HCT116 (cell line): ENCODE results near the gene PROSER3. TPM values are rescaled to one million over a fixed set of nuclear protein-coding genes. Genes with fewer than 3 reads are reported as not detected.

Experiments used
- ATAC-seq: fragments of 200-7000 bp; cut with Tn5 transposase; 2 replicates; pipeline ENCODE4 v1.9.1; 2020; ENCODE audit warnings: mild to moderate bottlenecking, moderate library complexity
- BruUV-seq: library from RNA; stranded (reverse); fragments of 400-500 nt; replicated peaks from 2 replicates; lab custom pipeline; 2021; lab: Mats Ljungman, UMichigan
- CTCF ChIA-PET: fragments of 300-600 bp; sonication (Branson Sonifier 250); formaldehyde crosslinking; loops from one replicate; lab custom pipeline; 2021; ENCODE audit warnings: antibody characterized with exemption; lab: Charles Lee
- POLR2A ChIA-PET: fragments of 300-600, 350-600 bp; sonication (Branson Sonifier 250); formaldehyde crosslinking; loops from one replicate; lab custom pipeline; 2021; ENCODE audit warnings: antibody characterized with exemption; lab: Charles Lee
- RAD21 ChIA-PET, 2 experiments: fragments of 300-600 bp; sonication (Branson Sonifier 250); formaldehyde crosslinking; loops; one replicate each; lab custom pipeline; 2023; ENCODE audit warnings: low total read pairs in 2 of 2; ENCODE audit not compliant: uncharacterized antibody in 2 of 2, unreplicated experiment in 2 of 2, low non-redundant PET in 1 of 2; lab: Charles Lee
- DNase-seq: peaks from one replicate; pipeline ENCODE4 v3.0.0-alpha.2; 2010; ENCODE audit warnings: low read depth, low spot score
- H2AFZ ChIP-seq: fragments of 200-600 bp; shearing (Covaris generic), sonication (generic); 2 replicates; pipeline ENCODE4 v1.6.1; 2017; ENCODE audit warnings: low read depth, mixed run types, mixed read lengths, antibody characterized with exemption, low read length; ENCODE audit not compliant: poor library complexity, severe bottlenecking
- H3K27ac ChIP-seq: 2 replicates; pipeline ENCODE4 v1.5.1; 2012; ENCODE audit warnings: low read depth, low read length
- H3K27me3 ChIP-seq: fragments of 200-600 bp; sonication (generic); 2 replicates; pipeline ENCODE4 v1.6.1; 2016; ENCODE audit warnings: mixed run types, low read length, mixed read lengths; ENCODE audit not compliant: insufficient read depth
- H3K36me3 ChIP-seq, 2 experiments: fragments of 200-500 bp in 1 of 2; fragments of 200-600 bp in 1 of 2; sonication (Bioruptor generic) in 1 of 2; sonication (generic) in 1 of 2; 2 replicates each; pipeline versions ENCODE4 v1.5.1 to v1.6.1; 2014 to 2016; ENCODE audit warnings: low read length in 2 of 2, inconsistent platforms in 1 of 2, mixed read lengths in 1 of 2, mixed run types in 1 of 2; ENCODE audit not compliant: insufficient read depth in 2 of 2, control insufficient read depth in 1 of 2
- H3K4me1 ChIP-seq, 2 experiments: fragments of 200-600 bp in 1 of 2; sonication (generic) in 1 of 2; 2 replicates each; pipeline versions ENCODE4 v1.5.1 to v1.6.1; 2012 to 2017; ENCODE audit warnings: low read length in 2 of 2, inconsistent platforms in 1 of 2, mild to moderate bottlenecking in 1 of 2, mixed read lengths in 1 of 2, mixed run types in 1 of 2, moderate library complexity in 1 of 2; ENCODE audit not compliant: insufficient read depth in 2 of 2, control insufficient read depth in 1 of 2
- H3K4me2 ChIP-seq: fragments of 200-600 bp; sonication (generic); 2 replicates; pipeline ENCODE4 v1.6.1; 2017; ENCODE audit warnings: mixed run types, low read length, mixed read lengths
- H3K4me3 ChIP-seq, 2 experiments: fragments of 200-600 bp in 1 of 2; sonication (generic) in 1 of 2; replicated peaks in 1 of 2; 2 replicates each; pipeline ENCODE4 v1.5.1; 2011 to 2016; ENCODE audit warnings: low read length in 2 of 2, control low read depth in 1 of 2, low read depth in 1 of 2, mild to moderate bottlenecking in 1 of 2, mixed read lengths in 1 of 2, mixed run types in 1 of 2
- H3K79me2 ChIP-seq: fragments of 200-600 bp; sonication (generic); 2 replicates; pipeline ENCODE4 v1.6.1; 2017; ENCODE audit warnings: mild to moderate bottlenecking, mixed run types, low read length, moderate library complexity, mixed read lengths; ENCODE audit not compliant: insufficient read depth
- H3K9ac ChIP-seq: fragments of 200-600 bp; sonication (generic); 2 replicates; pipeline ENCODE4 v1.6.1; 2016; ENCODE audit warnings: low read length, mixed read lengths
- H3K9me2 ChIP-seq: fragments of 200-600 bp; sonication (generic), shearing (Covaris generic); 2 replicates; pipeline ENCODE4 v1.6.1; 2017; ENCODE audit warnings: mixed run types, mild to moderate bottlenecking, moderate library complexity; ENCODE audit not compliant: insufficient read depth
- H3K9me3 ChIP-seq, 2 experiments: fragments of 200-500 bp in 1 of 2; fragments of 200-600 bp in 1 of 2; sonication (Bioruptor generic) in 1 of 2; sonication (generic) in 1 of 2; 2 replicates each; pipeline ENCODE4 v1.6.1; 2014 to 2017; ENCODE audit warnings: low read length in 2 of 2, mixed read lengths in 2 of 2, inconsistent platforms in 1 of 2, low read depth in 1 of 2, mild to moderate bottlenecking in 1 of 2, mixed run types in 1 of 2, moderate library complexity in 1 of 2; ENCODE audit not compliant: control insufficient read depth in 1 of 2, insufficient read depth in 1 of 2
- H4K20me1 ChIP-seq: fragments of 200-600 bp; sonication (generic), shearing (Covaris generic); 2 replicates; pipeline ENCODE4 v1.6.1; 2017; ENCODE audit warnings: mixed run types, mild to moderate bottlenecking, moderate library complexity; ENCODE audit not compliant: insufficient read depth
- CEBPB ChIP-seq: IDR thresholded peaks from 2 replicates; pipeline ENCODE4 v1.6.1; 2012; ENCODE audit warnings: low read depth
- EZH2 ChIP-seq: fragments of 200-600 bp; sonication (generic); IDR thresholded peaks from 2 replicates; pipeline ENCODE4 v1.6.1; 2017; ENCODE audit warnings: antibody characterized with exemption, mixed run types
- JUND ChIP-seq: IDR thresholded peaks from 2 replicates; pipeline ENCODE4 v1.6.1; 2012
- RAD21 ChIP-seq: IDR thresholded peaks from 2 replicates; pipeline ENCODE4 v1.6.1; 2012; ENCODE audit warnings: low read depth, mild to moderate bottlenecking
- REST ChIP-seq: IDR thresholded peaks from 2 replicates; pipeline ENCODE4 v1.6.1; 2012; ENCODE audit warnings: low read depth
- SIN3A ChIP-seq: IDR thresholded peaks from 2 replicates; pipeline ENCODE4 v1.6.1; 2012; ENCODE audit warnings: low read depth
- YY1 ChIP-seq: IDR thresholded peaks from 2 replicates; pipeline ENCODE4 v1.6.1; 2011; ENCODE audit warnings: low read length, low read depth, moderate library complexity, mild to moderate bottlenecking; ENCODE audit not compliant: insufficient replicate concordance; ENCODE audit errors: extremely low read depth
- ZNF274 ChIP-seq: fragments of 200-500 bp; sonication (Bioruptor generic); IDR thresholded peaks from 2 replicates; pipeline ENCODE4 v1.6.1; 2014; ENCODE audit warnings: mild to moderate bottlenecking, low read depth, low read length, inconsistent platforms
- intact Hi-C: fragments of 100-400 bp; cut with micrococcal nuclease; formaldehyde crosslinking; loops from 2 replicates; pipeline ENCODE4 v1.10.0; 2022
- total RNA-seq: library from RNA; stranded (reverse); gene quantifications from one replicate; pipeline ENCODE4 v1.2.1, GENCODE V29; 2021; ENCODE audit not compliant: unreplicated experiment

The PROSER3 gene
- total RNA-seq, 1 experiment from 2014 or later, result 42.5 TPM

- intact Hi-C loops, result no loop called here
Measured at GRCh38 chr19:35816262-35816661, 58.3 kb downstream of the PROSER3 start.

More at GRCh38 chr19:35816262-35816661, 58.3 kb downstream of the PROSER3 start:
- Histone ChIP-seq H3K4me3 (no peak overlapping the region), H3K27ac (no peak overlapping the region), H3K27me3 (no peaks in the 10 kb centered on the region)
- RAD21 ChIA-PET, result no interaction called here
- no peak for ATAC-seq
- TF ChIP-seq JUND, result no peak
- TF ChIP-seq EZH2, result no peak
- TF ChIP-seq YY1, result no peak
- TF ChIP-seq REST, result no peak
- TF ChIP-seq SIN3A, result no peak
- TF ChIP-seq ZNF274, result no peak
- TF ChIP-seq RAD21, result no peak
- TF ChIP-seq CEBPB, result no peak
- TF ChIP-seq, all 23 proteins: peak for 0
- BruUV-seq, result no TSS peak
- H3K9me2 ChIP-seq, result no peaks in the 10 kb centered on the region
- no peak for DNase-seq
- H3K4me1 ChIP-seq, result peaks cover 0 to 8% of the 10 kb centered on the region in 2 experiments; a peak in 2 of 4 replicates
- H3K4me2 ChIP-seq, result no peak overlapping the region
- H3K36me3 ChIP-seq, result no peaks in the 10 kb centered on the region
- CTCF ChIA-PET, result no interaction called here
- H3K9me3 ChIP-seq, result no peaks in the 10 kb centered on the region
- no peak overlapping the region for H3K9ac ChIP-seq
- no peaks in the 10 kb centered on the region for H3K79me2 ChIP-seq
- POLR2A ChIA-PET, result no interaction called here
- H2AFZ ChIP-seq, result no peak overlapping the region
- no peaks in the 10 kb centered on the region for H4K20me1 ChIP-seq
